Endothelial cell of umbilical vein (primary cell): Measurements from ENCODE around the gene KAZN. TPM values are rescaled to one million over a fixed set of nuclear protein-coding genes. Genes with fewer than 3 reads are reported as not detected.

Experiments used
- BruUV-seq: library from RNA; stranded (reverse); fragments of 400-500 nt; replicated peaks from 2 replicates; lab custom pipeline; 2021; lab: Mats Ljungman, UMichigan
- CTCF ChIA-PET: fragments of 300-600, 350-600 bp; sonication (Branson Sonifier 250); formaldehyde crosslinking; loops from one replicate; lab custom pipeline; 2021; ENCODE audit warnings: antibody characterized with exemption, inconsistent platforms; lab: Charles Lee
- POLR2A ChIA-PET: fragments of 300-600, 350-600 bp; sonication (Branson Sonifier 250); formaldehyde crosslinking; loops from one replicate; lab custom pipeline; 2021; ENCODE audit warnings: antibody characterized with exemption, inconsistent platforms; lab: Charles Lee
- DNase-seq: peaks from one replicate; pipeline ENCODE4 v3.0.0-alpha.2; 2011; ENCODE audit warnings: low read depth, low spot score
- FAIRE-seq: peaks from 2 replicates; lab custom pipeline; 2011; peaks lifted over from hg19 to GRCh38; lab: Jason Lieb, UNC
- H2AFZ ChIP-seq: 2 replicates; pipeline ENCODE4 v1.6.0; 2012; ENCODE audit warnings: low read depth, low read length, control low read depth, inconsistent platforms
- H3K27ac ChIP-seq: 2 replicates; pipeline ENCODE4 v1.5.1; 2011; ENCODE audit warnings: low read depth, mild to moderate bottlenecking, control low read depth, low read length, moderate library complexity; ENCODE audit not compliant: insufficient read depth
- H3K27me3 ChIP-seq, 2 experiments: 2 replicates each; pipeline versions ENCODE4 v1.6.0 to v1.6.1; 2011; ENCODE audit warnings: low read length in 2 of 2, mixed read lengths in 1 of 2; ENCODE audit not compliant: control insufficient read depth in 2 of 2, insufficient read depth in 2 of 2
- H3K36me3 ChIP-seq, 2 experiments: 2 replicates in 1 of 2; 3 replicates in 1 of 2; pipeline ENCODE4 v1.5.1; 2011; ENCODE audit warnings: low read length in 2 of 2, mild to moderate bottlenecking in 1 of 2, moderate library complexity in 1 of 2; ENCODE audit not compliant: control insufficient read depth in 2 of 2, insufficient read depth in 2 of 2; ENCODE audit errors: extremely low read depth in 1 of 2
- H3K4me1 ChIP-seq: 3 replicates; pipeline ENCODE4 v1.5.1; 2011; ENCODE audit warnings: mild to moderate bottlenecking, low read length; ENCODE audit not compliant: control insufficient read depth, insufficient read depth; ENCODE audit errors: extremely low read depth
- H3K4me2 ChIP-seq: 2 replicates; pipeline ENCODE4 v1.6.1; 2011; ENCODE audit warnings: low read length, control low read depth, mixed read lengths; ENCODE audit not compliant: insufficient read depth
- H3K4me3 ChIP-seq, 3 experiments: fragments of 200-600 bp in 1 of 3; sonication (generic), shearing (Covaris generic) in 1 of 3; replicated peaks in 1 of 3; 2 replicates each; pipeline ENCODE4 v1.5.1; 2011 to 2016; ENCODE audit warnings: control low read depth in 3 of 3, low read length in 3 of 3, mild to moderate bottlenecking in 2 of 3, inconsistent platforms in 1 of 3, low read depth in 1 of 3, moderate library complexity in 1 of 3; ENCODE audit not compliant: insufficient read depth in 1 of 3
- H3K79me2 ChIP-seq: 2 replicates; pipeline ENCODE4 v1.6.0; 2012; ENCODE audit warnings: low read length, inconsistent platforms; ENCODE audit not compliant: control insufficient read depth, insufficient read depth
- H3K9ac ChIP-seq: replicated peaks from 2 replicates; pipeline ENCODE3; 2011; ENCODE audit warnings: low read length, control low read depth; ENCODE audit not compliant: insufficient read depth; ENCODE audit errors: extremely low read depth
- H3K9me1 ChIP-seq: replicated peaks from 3 replicates; pipeline ENCODE4 v1.6.0; 2011; ENCODE audit warnings: mild to moderate bottlenecking, low read length; ENCODE audit not compliant: control insufficient read depth, insufficient read depth; ENCODE audit errors: extremely low read depth
- H3K9me3 ChIP-seq: replicated peaks from 2 replicates; pipeline ENCODE4 v1.5.1; 2012; ENCODE audit warnings: low read length, inconsistent platforms; ENCODE audit not compliant: control insufficient read depth, insufficient read depth
- H4K20me1 ChIP-seq: replicated peaks from 2 replicates; pipeline ENCODE3; 2011; ENCODE audit warnings: mild to moderate bottlenecking, low read length; ENCODE audit not compliant: control insufficient read depth, insufficient read depth; ENCODE audit errors: extremely low read depth
- CTCF ChIP-seq, 2 donors: IDR thresholded peaks; 1 replicate in 1 of 2; 2 replicates in 1 of 2; pipeline ENCODE4 v1.5.1; 2011; ENCODE audit warnings: low read length in 2 of 2, mild to moderate bottlenecking in 2 of 2, moderate library complexity in 2 of 2, control low read depth in 1 of 2, inconsistent platforms in 1 of 2, low read depth in 1 of 2; ENCODE audit not compliant: insufficient read depth in 1 of 2; ENCODE audit errors: extremely low read depth in 1 of 2
- EZH2 ChIP-seq: IDR thresholded peaks from 2 replicates; pipeline ENCODE4 v1.6.1; 2012; ENCODE audit warnings: borderline replicate concordance, low read depth, mild to moderate bottlenecking, moderate library complexity, low read length, inconsistent platforms; ENCODE audit not compliant: severe bottlenecking
- FOS ChIP-seq: IDR thresholded peaks from 2 replicates; pipeline ENCODE4 v1.6.1; 2011; ENCODE audit warnings: mild to moderate bottlenecking, low read length, moderate library complexity, borderline replicate concordance; ENCODE audit not compliant: insufficient read depth
- GATA2 ChIP-seq: IDR thresholded peaks from 2 replicates; pipeline ENCODE4 v1.7.0; 2011; ENCODE audit warnings: low read depth, mild to moderate bottlenecking, moderate library complexity, mixed read lengths, low read length; ENCODE audit not compliant: insufficient read length, insufficient read depth
- JUN ChIP-seq: IDR thresholded peaks from 2 replicates; pipeline ENCODE4 v1.6.1; 2011; ENCODE audit warnings: borderline replicate concordance, low read depth; ENCODE audit not compliant: insufficient read length, insufficient read depth
- MAX ChIP-seq: IDR thresholded peaks from 2 replicates; pipeline ENCODE4 v1.6.1; 2011; ENCODE audit not compliant: insufficient read depth, insufficient read length
- MYC ChIP-seq: IDR thresholded peaks from one replicate; pipeline ENCODE4 v1.6.1; 2011; ENCODE audit warnings: mild to moderate bottlenecking, low read depth, low read length
- POLR2A ChIP-seq: IDR thresholded peaks from 2 replicates; pipeline ENCODE4 v1.6.1; 2012; ENCODE audit warnings: low read depth, mild to moderate bottlenecking, control low read depth, low read length
- POLR2AphosphoS5 ChIP-seq: IDR thresholded peaks from 2 replicates; pipeline ENCODE4 v1.6.1; 2012; ENCODE audit warnings: low read depth, mild to moderate bottlenecking, control low read depth, low read length, moderate library complexity; ENCODE audit not compliant: insufficient read depth
- dilution Hi-C: fragments of 300-500 bp; cut with MboI; formaldehyde crosslinking; loops from one replicate; pipeline ENCODE4 v1.15.0; 2019; ENCODE audit warnings: low sequenced_read_pairs; ENCODE audit not compliant: extremely low pct_ligation_motif_present
- intact Hi-C: fragments of 100-400 bp; cut with micrococcal nuclease; formaldehyde crosslinking; loops from one replicate; pipeline ENCODE4 v1.10.0; 2022
- polyA plus RNA-seq, 4 experiments: library from polyadenylated mRNA; depleted of rRNA in 3 of 4; stranded (reverse) in 3 of 4; unstranded in 1 of 4; fragments of >200 nt; gene quantifications; 2 replicates each; pipeline versions ENCODE4 v1.2.1 to v1.2.3, GENCODE V29; 2011 to 2012; ENCODE audit warnings: missing spikeins in 1 of 4
- total RNA-seq: library from RNA; stranded (reverse); gene quantifications from 2 replicates; pipeline ENCODE4 v1.2.3, GENCODE V29; 2021

KAZN gene
- total and polyA plus RNA-seq, 2 donors (not counting 3 experiments of a cell fraction or from before 2014, with no cell fraction given) = 1.6 to 5.8 TPM

GRCh38 chr1:14630986-14631385 lies 32.5 kb downstream of the KAZN start:
- TF ChIP-seq GATA2 (no peak), MAX (no peak), FOS (no peak), POLR2A (no peak), POLR2AphosphoS5 (no peak), MYC (no peak), JUN (no peak), CTCF (IDR thresholded peaks at IDR 0.05; ENCODE audit: extremely low read depth in 1 of 2, insufficient read depth in 1 of 2, low read depth in 1 of 2, low read length in 2 of 2) (no peak), EZH2 (no peak)
- POLR2A ChIA-PET = no interaction called here
- H3K9me3 ChIP-seq = no peaks in the 10 kb centered on the region
- H3K27me3 ChIP-seq = no peaks in the 10 kb centered on the region
- CTCF ChIA-PET = no interaction called here
- dilution Hi-C loops = no loop called here
- BruUV-seq = no TSS peak
- H3K27ac ChIP-seq = no peak overlapping the region
- no peak overlapping the region for H2AFZ ChIP-seq
- no peaks in the 10 kb centered on the region for H3K9me1 ChIP-seq
- H3K4me2 ChIP-seq = no peak overlapping the region
- no peaks in the 10 kb centered on the region for H4K20me1 ChIP-seq
- no peak overlapping the region for H3K4me3 ChIP-seq
- DNase-seq (no peak), FAIRE-seq (no peak)
- H3K79me2 ChIP-seq = no peaks in the 10 kb centered on the region
- intact Hi-C loops = no loop called here
- no peaks in the 10 kb centered on the region for H3K36me3 ChIP-seq
- H3K4me1 ChIP-seq = no peaks in the 10 kb centered on the region
- H3K9ac ChIP-seq = no peak overlapping the region
